GM21367 (cell line): ENCODE measurements around the gene SCYGR3.

Source experiments
- ATAC-seq: cut with Tn5 transposase; IDR thresholded peaks from one replicate; pipeline ENCODE4 v1.9.1; 2021; ENCODE audit not compliant: unreplicated experiment

SCYGR3 gene

GRCh38 chr2:227565080-227565479, 49.6 kb downstream of the SCYGR3 start:
- no peak for ATAC-seq
